Epithelial cell of proximal tubule (primary cell): ENCODE data around the gene DNAH2. TPM values are rescaled to one million over a fixed set of nuclear protein-coding genes. Genes with fewer than 3 reads are reported as not detected.

Experiments used
- DNase-seq: peaks from one replicate; pipeline ENCODE4 v3.0.0-alpha.2; 2011; ENCODE audit warnings: low read depth
- H3K4me3 ChIP-seq: 2 replicates; pipeline ENCODE4 v1.5.1; 2011; ENCODE audit warnings: low read depth, mild to moderate bottlenecking, low read length
- total RNA-seq: library from RNA; depleted of rRNA; stranded (reverse); fragments of >200 nt; gene quantifications from 2 replicates; pipeline ENCODE4 v1.2.3, GENCODE V29; 2015
- TF ChIP-seq, protein P1 (sequence below): conservative IDR thresholded peaks from 2 replicates; pipeline ENCODE4 v1.5.1; 2012; ENCODE audit warnings: low read depth, mild to moderate bottlenecking, low read length

DNAH2 gene
- total RNA-seq, 1 donor from 2014 or later, result not detected

DNA sequence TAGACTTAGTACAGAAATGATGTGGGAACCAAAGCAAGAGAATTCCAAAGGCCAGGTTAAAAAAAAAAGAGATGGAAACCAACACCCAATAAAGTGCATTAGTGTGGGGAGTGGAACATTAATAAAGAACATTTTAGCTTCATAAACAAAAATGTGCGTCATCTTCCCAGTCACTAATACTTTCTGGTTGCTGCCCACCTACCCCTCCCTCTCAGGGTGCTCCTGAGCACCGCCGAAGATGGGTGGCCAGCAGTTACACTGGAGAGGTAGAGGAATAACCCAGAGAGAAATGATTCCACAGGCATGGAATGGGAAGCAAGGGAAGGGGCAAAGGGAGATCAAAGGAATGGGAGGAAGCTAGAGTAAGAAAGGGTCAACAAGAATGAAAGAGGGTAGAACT lies 165.1 kb downstream of the DNAH2 start:
- H3K4me3 ChIP-seq, result no peak overlapping the region
- no peak for DNase-seq
- TF ChIP-seq, protein P1, sequence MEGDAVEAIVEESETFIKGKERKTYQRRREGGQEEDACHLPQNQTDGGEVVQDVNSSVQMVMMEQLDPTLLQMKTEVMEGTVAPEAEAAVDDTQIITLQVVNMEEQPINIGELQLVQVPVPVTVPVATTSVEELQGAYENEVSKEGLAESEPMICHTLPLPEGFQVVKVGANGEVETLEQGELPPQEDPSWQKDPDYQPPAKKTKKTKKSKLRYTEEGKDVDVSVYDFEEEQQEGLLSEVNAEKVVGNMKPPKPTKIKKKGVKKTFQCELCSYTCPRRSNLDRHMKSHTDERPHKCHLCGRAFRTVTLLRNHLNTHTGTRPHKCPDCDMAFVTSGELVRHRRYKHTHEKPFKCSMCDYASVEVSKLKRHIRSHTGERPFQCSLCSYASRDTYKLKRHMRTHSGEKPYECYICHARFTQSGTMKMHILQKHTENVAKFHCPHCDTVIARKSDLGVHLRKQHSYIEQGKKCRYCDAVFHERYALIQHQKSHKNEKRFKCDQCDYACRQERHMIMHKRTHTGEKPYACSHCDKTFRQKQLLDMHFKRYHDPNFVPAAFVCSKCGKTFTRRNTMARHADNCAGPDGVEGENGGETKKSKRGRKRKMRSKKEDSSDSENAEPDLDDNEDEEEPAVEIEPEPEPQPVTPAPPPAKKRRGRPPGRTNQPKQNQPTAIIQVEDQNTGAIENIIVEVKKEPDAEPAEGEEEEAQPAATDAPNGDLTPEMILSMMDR, result no peak

Other genes starting within 250 kb of the DNAH2 start
- gene ZBTB4, start 238.1 kb upstream of the DNAH2 start, total RNA-seq, result 17.9 and 24.6 TPM in 2 replicates
- not detected in 2 replicates for gene SLC35G6, start 236.3 kb upstream of the DNAH2 start, total RNA-seq
- 30.3 and 30.5 TPM in 2 replicates for gene POLR2A, start 233.4 kb upstream of the DNAH2 start, total RNA-seq
- gene TNFSF12, start 168.7 kb upstream of the DNAH2 start, total RNA-seq, result 25.2 and 31.8 TPM in 2 replicates
- gene TNFSF13, start 159.0 kb upstream of the DNAH2 start, total RNA-seq, result 5.2 and 6.4 TPM in 2 replicates
- gene SENP3, start 155.8 kb upstream of the DNAH2 start, total RNA-seq, result 62.9 and 113 TPM in 2 replicates
- gene CD68, start 138.1 kb upstream of the DNAH2 start, total RNA-seq, result 10.7 and 16.7 TPM in 2 replicates
- gene MPDU1, start 133.9 kb upstream of the DNAH2 start, total RNA-seq, result 236 and 272 TPM in 2 replicates
- 18.7 and 19.0 TPM in 2 replicates for gene SOX15, start 127.7 kb upstream of the DNAH2 start, total RNA-seq
- gene FXR2, start 102.8 kb upstream of the DNAH2 start, total RNA-seq, result 49.9 and 53.6 TPM in 2 replicates
- gene SAT2, start 89.9 kb upstream of the DNAH2 start, total RNA-seq, result 32.6 and 43.4 TPM in 2 replicates
- gene SHBG, start 87.6 kb upstream of the DNAH2 start, total RNA-seq, result not detected in 2 replicates
- not detected in 2 replicates for gene ATP1B2, start 66.8 kb upstream of the DNAH2 start, total RNA-seq
- 49.4 and 89.4 TPM in 2 replicates for gene TP53, start 30.3 kb upstream of the DNAH2 start, total RNA-seq
- 14.9 and 41.6 TPM in 2 replicates for gene WRAP53, start 29.3 kb upstream of the DNAH2 start, total RNA-seq
- 0.94 and 1.7 TPM in 2 replicates for gene EFNB3, start 12.5 kb upstream of the DNAH2 start, total RNA-seq
- 1.9 and 2.7 TPM in 2 replicates for gene KDM6B, start 116.5 kb downstream of the DNAH2 start, total RNA-seq
- gene TMEM88, start 137.3 kb downstream of the DNAH2 start, total RNA-seq, result 7.3 and 19.8 TPM in 2 replicates
- gene NAA38, start 139.8 kb downstream of the DNAH2 start, total RNA-seq, result 108 and 146 TPM in 2 replicates
- gene CYB5D1, start 140.3 kb downstream of the DNAH2 start, total RNA-seq, result 5.1 and 5.9 TPM in 2 replicates
- gene CHD3, start 171.0 kb downstream of the DNAH2 start, total RNA-seq, result 30.3 and 40.7 TPM in 2 replicates
- 0.35 and 0.65 TPM in 2 replicates for gene RNF227, start 198.5 kb downstream of the DNAH2 start, total RNA-seq
- 0.06 and 1.2 TPM in 2 replicates for gene KCNAB3, start 212.1 kb downstream of the DNAH2 start, total RNA-seq
- 76.1 and 95.3 TPM in 2 replicates for gene TRAPPC1, start 214.2 kb downstream of the DNAH2 start, total RNA-seq
- 26.8 and 44.9 TPM in 2 replicates for gene CNTROB, start 214.5 kb downstream of the DNAH2 start, total RNA-seq